NCI-H2196 (cell line): ENCODE results near the gene CADPS.

Experiments
- DNase-seq: peaks from one replicate; lab custom pipeline; 2025; ENCODE audit not compliant: unreplicated experiment; lab: John Stamatoyannopoulos, UW

CADPS gene

GRCh38 chr3:62812631-62813030 is 62.6 kb downstream of the CADPS start:
- no peak for DNase-seq

GRCh38 chr3:62811119-62811518 is 64.1 kb downstream of the CADPS start:
- no peak for DNase-seq

- DNase-seq = no peak
Observed at GRCh38 chr3:62809369-62809768, 65.8 kb downstream of the CADPS start.

GRCh38 chr3:62805580-62806277 is 69.5 kb downstream of the CADPS start:
- DNase-seq = no peak

- DNase-seq = no peak
Observed at GRCh38 chr3:62805106-62805505, 70.1 kb downstream of the CADPS start.

GRCh38 chr3:62803276-62803675 is 71.9 kb downstream of the CADPS start:
- no peak for DNase-seq

- no peak for DNase-seq
Observed at GRCh38 chr3:62798000-62798399, 77.2 kb downstream of the CADPS start.

GRCh38 chr3:62797132-62797531 is 78.1 kb downstream of the CADPS start:
- DNase-seq = no peak

- DNase-seq = no peak
Observed at GRCh38 chr3:62795978-62796657, 79.1 kb downstream of the CADPS start.

- no peak for DNase-seq
Observed at GRCh38 chr3:62793946-62794345, 81.3 kb downstream of the CADPS start.

- DNase-seq = no peak
Observed at GRCh38 chr3:62785384-62785783, 89.8 kb downstream of the CADPS start.

- no peak for DNase-seq
Observed at GRCh38 chr3:62781121-62781520, 94.1 kb downstream of the CADPS start.

- no peak for DNase-seq
Observed at GRCh38 chr3:62777674-62778073, 97.5 kb downstream of the CADPS start.

- DNase-seq = no peak
Observed at GRCh38 chr3:62777130-62777529, 98.1 kb downstream of the CADPS start.

- no peak for DNase-seq
Observed at GRCh38 chr3:62774221-62774620, 101.0 kb downstream of the CADPS start.

GRCh38 chr3:62771331-62772072 is 103.7 kb downstream of the CADPS start:
- DNase-seq = no peak

- DNase-seq = no peak
Observed at GRCh38 chr3:62768896-62769295, 106.3 kb downstream of the CADPS start.

- DNase-seq = no peak
Observed at GRCh38 chr3:62761711-62762110, 113.5 kb downstream of the CADPS start.

GRCh38 chr3:62761311-62761710 is 113.9 kb downstream of the CADPS start:
- DNase-seq = no peak

GRCh38 chr3:62758296-62759066 is 116.7 kb downstream of the CADPS start:
- no peak for DNase-seq

- no peak for DNase-seq
Observed at GRCh38 chr3:62757045-62757444, 118.2 kb downstream of the CADPS start.
